Posterior vena cava (tissue), 2 donors: ENCODE results near the gene RETREG3. TPM values are rescaled to one million over a fixed set of nuclear protein-coding genes. Genes with fewer than 3 reads are reported as not detected.

Experiments used
- DNase-seq: peaks from one replicate; pipeline ENCODE4 v3.0.0-alpha.2; 2020; ENCODE audit warnings: low spot score
- intact Hi-C, 2 donors: fragments of 100-400 bp; cut with DNase I; formaldehyde crosslinking; loops; one replicate each; pipeline versions ENCODE4 v1.14.1 to v1.14.2; 2022 to 2023
- total RNA-seq, 2 donors: library from RNA; stranded (reverse); fragmentation: NEBNext Ultra II Directional; extraction: Animal tissue kit (Norgen Biotek cat#: 25700); gene quantifications; one replicate each; pipeline ENCODE4 v1.2.1, GENCODE V29; 2021
- donor health status: DM: yes; HTN: yes; CAD: no.
- donor health status: DM: yes; HTN: yes; CAD: no.

Gene RETREG3
- total RNA-seq, 2 donors from 2014 or later = 34.6 to 42.0 TPM

GRCh38 chr17:42538482-42538881 lies 70.7 kb downstream of the RETREG3 start:
- intact Hi-C loops = no loop called here
- DNase-seq = no peak

- intact Hi-C loops = no loop called here
- DNase-seq = no peak
Observed at GRCh38 chr17:42537826-42538451, 71.2 kb downstream of the RETREG3 start.

- intact Hi-C loops = no loop called here
- no peak for DNase-seq
Observed at GRCh38 chr17:42537156-42537805, 71.9 kb downstream of the RETREG3 start.

GRCh38 chr17:42536372-42537155 lies 72.6 kb downstream of the RETREG3 start:
- intact Hi-C loops = no loop called here
- DNase-seq = peak; percentile 93

- intact Hi-C loops = no loop called here
- DNase-seq = peak; percentile 99
Observed at GRCh38 chr17:42536048-42536371, 73.2 kb downstream of the RETREG3 start, which contains the start of gene NAGLU. NAGLU (plus strand) TSS chr17:42536241; CDS start chr17:42536273, 32 bp downstream.

GRCh38 chr17:42535155-42536047 lies 73.8 kb downstream of the RETREG3 start:
- DNase-seq = no peak
- intact Hi-C loops = no loop called here

GRCh38 chr17:42531455-42532354 lies 77.5 kb downstream of the RETREG3 start:
- peak; percentile 90 for DNase-seq
- intact Hi-C loops = no loop called here

GRCh38 chr17:42530952-42531454 lies 78.2 kb downstream of the RETREG3 start:
- DNase-seq = no peak
- intact Hi-C loops = no loop called here

Other genes starting within 250 kb of the RETREG3 start
- gene STAT3, start 220.9 kb downstream of the RETREG3 start, total RNA-seq = 100 to 1,000 TPM; 230 to 241 TPM
- gene CAVIN1, start 186.1 kb downstream of the RETREG3 start, total RNA-seq = 100 to 1,000 TPM; 733 to 737 TPM
- gene ATP6V0A1, start 150.5 kb downstream of the RETREG3 start, total RNA-seq = 10 to 100 TPM; 69.6 to 70.1 TPM
- 10 to 100 TPM; 27.1 to 36.0 TPM for gene NAGLU, start 73.1 kb downstream of the RETREG3 start, total RNA-seq
- 1 to 10 TPM in 1 of 2 donors, under 1 TPM in 1; 0.67 to 1.2 TPM for gene HSD17B1, start 56.5 kb downstream of the RETREG3 start, total RNA-seq
- gene COASY, start 47.2 kb downstream of the RETREG3 start, total RNA-seq = 10 to 100 TPM; 34.0 TPM
- gene MLX, start 42.3 kb downstream of the RETREG3 start, total RNA-seq = 10 to 100 TPM; 27.5 to 28.5 TPM
- gene PSMC3IP, start 31.6 kb downstream of the RETREG3 start, total RNA-seq = 1 to 10 TPM; 4.1 to 4.7 TPM
- gene TUBG1, start 309 bp upstream of the RETREG3 start, total RNA-seq = 10 to 100 TPM; 32.9 to 39.9 TPM
- gene TUBG2, start 49.9 kb upstream of the RETREG3 start, total RNA-seq = 10 to 100 TPM; 17.9 to 19.8 TPM
- 10 to 100 TPM; 22.2 to 24.8 TPM for gene PLEKHH3, start 67.6 kb upstream of the RETREG3 start, total RNA-seq
- gene CCR10, start 72.5 kb upstream of the RETREG3 start, total RNA-seq = 1 to 10 TPM; 1.7 to 2.5 TPM
- gene CNTNAP1, start 73.2 kb upstream of the RETREG3 start, total RNA-seq = 10 to 100 TPM; 11.0 to 24.8 TPM
- gene EZH1, start 135.7 kb upstream of the RETREG3 start, total RNA-seq = 10 to 100 TPM; 50.2 to 53.5 TPM
- 10 to 100 TPM; 46.3 to 56.8 TPM for gene RAMP2, start 151.9 kb upstream of the RETREG3 start, total RNA-seq
- gene VPS25, start 164.1 kb upstream of the RETREG3 start, total RNA-seq = 10 to 100 TPM; 25.9 to 35.1 TPM
- gene WNK4, start 171.2 kb upstream of the RETREG3 start, total RNA-seq = under 1 TPM in 1 of 2 donors, not detected in 1; 0.05 TPM
- gene COA3, start 189.3 kb upstream of the RETREG3 start, total RNA-seq = 10 to 100 TPM; 37.5 to 41.1 TPM
- gene CNTD1, start 189.5 kb upstream of the RETREG3 start, total RNA-seq = under 1 TPM in 1 of 2 donors, not detected in 1; 0.95 TPM
- 10 to 100 TPM; 78.6 to 88.3 TPM for gene BECN1, start 214.9 kb upstream of the RETREG3 start, total RNA-seq
- gene PSME3, start 224.0 kb upstream of the RETREG3 start, total RNA-seq = 10 to 100 TPM; 68.2 to 80.6 TPM
- gene AOC2, start 235.2 kb upstream of the RETREG3 start, total RNA-seq = under 1 TPM; 0.86 to 0.88 TPM
- 100 to 1,000 TPM; 223 to 342 TPM for gene AOC3, start 241.8 kb upstream of the RETREG3 start, total RNA-seq